ENCODE results near the gene KCNK5. TPM values are rescaled to one million over a fixed set of nuclear protein-coding genes. Genes with fewer than 3 reads are reported as not detected.

KCNK5 gene
- total and polyA plus RNA-seq, 5 donors = 1.1 to 1.9 (median 1.4) TPM

GRCh38 chr6:39152262-39152661, 77.0 kb downstream of the KCNK5 start:
- intact Hi-C loops (cut with DNase I) = no loop called here
- DNase-seq (no peak), ATAC-seq (no peak)
- H3K4me3 ChIP-seq (ENCODE audit: low read length) = no peak overlapping the region
- H3K27ac ChIP-seq (ENCODE audit: low read length) = no peak overlapping the region
- 49% methylated on average over 5 of the region's 5 CpGs for WGBS
- H3K4me1 ChIP-seq (ENCODE audit: control insufficient read depth, insufficient read depth, low read length) = no peaks in the 10 kb centered on the region
- no peaks in the 10 kb centered on the region for H3K9me3 ChIP-seq (ENCODE audit: control insufficient read depth, low read length)
- H3K27me3 ChIP-seq (ENCODE audit: control insufficient read depth, insufficient read depth) = no peaks in the 10 kb centered on the region

GRCh38 chr6:39151211-39151610, 78.1 kb downstream of the KCNK5 start:
- Histone ChIP-seq H3K4me3 (ENCODE audit: low read length) (no peak overlapping the region), H3K4me1 (ENCODE audit: control insufficient read depth, insufficient read depth, low read length) (no peaks in the 10 kb centered on the region), H3K27ac (ENCODE audit: low read length) (no peak overlapping the region), H3K27me3 (ENCODE audit: control insufficient read depth, insufficient read depth) (no peaks in the 10 kb centered on the region), H3K9me3 (ENCODE audit: control insufficient read depth, low read length) (no peaks in the 10 kb centered on the region)
- DNase-seq = no peak
- ATAC-seq = no peak
- intact Hi-C loops (cut with DNase I) = no loop called here
- WGBS = 49% methylated on average over 3 of the region's 3 CpGs

GRCh38 chr6:39144481-39145173, 84.6 kb downstream of the KCNK5 start:
- peak; percentile 47 to 68 for ATAC-seq

GRCh38 chr6:39143238-39143930, 85.9 kb downstream of the KCNK5 start:
- WGBS = 44% methylated on average over 13 of the region's 13 CpGs
- ATAC-seq (no peak), DNase-seq (peak in 1 of 3 donors; percentile 50)
- Histone ChIP-seq H3K4me3 (ENCODE audit: low read length) (no peak overlapping the region), H3K9me3 (ENCODE audit: control insufficient read depth, low read length) (no peaks in the 10 kb centered on the region), H3K4me1 (ENCODE audit: control insufficient read depth, insufficient read depth, low read length) (peaks cover 3% of the 10 kb centered on the region), H3K27me3 (ENCODE audit: control insufficient read depth, insufficient read depth) (no peaks in the 10 kb centered on the region), H3K27ac (ENCODE audit: low read length) (no peak overlapping the region)
- intact Hi-C loops (cut with DNase I) = no loop called here

More at GRCh38 chr6:39144481-39145173, 84.6 kb downstream of the KCNK5 start:
- no peaks in the 10 kb centered on the region for H3K27me3 ChIP-seq (ENCODE audit: control insufficient read depth, insufficient read depth)
- H3K4me1 ChIP-seq (ENCODE audit: control insufficient read depth, insufficient read depth, low read length) = peaks cover 3% of the 10 kb centered on the region
- no peak overlapping the region for H3K27ac ChIP-seq (ENCODE audit: low read length)
- no peak for DNase-seq
- H3K4me3 ChIP-seq (ENCODE audit: low read length) = no peak overlapping the region
- intact Hi-C loops (cut with DNase I) = no loop called here
- 74% methylated on average over 1 of the region's 1 CpG for WGBS
- H3K9me3 ChIP-seq (ENCODE audit: control insufficient read depth, low read length) = no peaks in the 10 kb centered on the region

GRCh38 chr6:39140556-39141167, 88.6 kb downstream of the KCNK5 start:
- Histone ChIP-seq H3K4me3 (ENCODE audit: low read length) (no peak overlapping the region), H3K27me3 (ENCODE audit: control insufficient read depth, insufficient read depth) (no peaks in the 10 kb centered on the region), H3K27ac (ENCODE audit: low read length) (no peak overlapping the region), H3K4me1 (ENCODE audit: control insufficient read depth, insufficient read depth, low read length) (peaks cover 3% of the 10 kb centered on the region), H3K9me3 (ENCODE audit: control insufficient read depth, low read length) (no peaks in the 10 kb centered on the region)
- intact Hi-C loops (cut with DNase I) = no loop called here
- DNase-seq = peak in 2 of 3 donors; percentile 24 to 57
- peak in 1 of 2 donors; percentile 81 for ATAC-seq
- 51% methylated on average over 7 of the region's 7 CpGs for WGBS

Other genes with a start within 250 kb of the KCNK5 start
- gene GLP1R, start 180.7 kb downstream of the KCNK5 start, total RNA-seq = 1 to 10 TPM; 3.1 to 9.4 (median 4.7) TPM
- gene GLP1R, start 180.7 kb downstream of the KCNK5 start, polyA plus RNA-seq = 3.5 TPM
- 10 to 100 TPM in 2 of 4 donors, 1 to 10 TPM in 2; 8.3 to 11.7 (median 9.9) TPM for gene SAYSD1, start 114.3 kb downstream of the KCNK5 start, total RNA-seq
- 12.6 TPM for gene SAYSD1, start 114.3 kb downstream of the KCNK5 start, polyA plus RNA-seq
- 1 to 10 TPM; 3.6 to 9.3 (median 5.3) TPM for gene KCNK17, start 84.9 kb upstream of the KCNK5 start, total RNA-seq
- gene KCNK17, start 84.9 kb upstream of the KCNK5 start, polyA plus RNA-seq = 2.5 TPM
- not detected for gene KCNK16, start 93.2 kb upstream of the KCNK5 start, total RNA-seq
- not detected for gene KCNK16, start 93.2 kb upstream of the KCNK5 start, polyA plus RNA-seq